ENCODE results near the gene LCN12. TPM values are rescaled to one million over a fixed set of nuclear protein-coding genes. Genes with fewer than 3 reads are reported as not detected.

LCN12 gene
- total and polyA plus RNA-seq, 3 donors from 2014 or later, result 11.5 to 27.8 (median 27.1) TPM

DNA sequence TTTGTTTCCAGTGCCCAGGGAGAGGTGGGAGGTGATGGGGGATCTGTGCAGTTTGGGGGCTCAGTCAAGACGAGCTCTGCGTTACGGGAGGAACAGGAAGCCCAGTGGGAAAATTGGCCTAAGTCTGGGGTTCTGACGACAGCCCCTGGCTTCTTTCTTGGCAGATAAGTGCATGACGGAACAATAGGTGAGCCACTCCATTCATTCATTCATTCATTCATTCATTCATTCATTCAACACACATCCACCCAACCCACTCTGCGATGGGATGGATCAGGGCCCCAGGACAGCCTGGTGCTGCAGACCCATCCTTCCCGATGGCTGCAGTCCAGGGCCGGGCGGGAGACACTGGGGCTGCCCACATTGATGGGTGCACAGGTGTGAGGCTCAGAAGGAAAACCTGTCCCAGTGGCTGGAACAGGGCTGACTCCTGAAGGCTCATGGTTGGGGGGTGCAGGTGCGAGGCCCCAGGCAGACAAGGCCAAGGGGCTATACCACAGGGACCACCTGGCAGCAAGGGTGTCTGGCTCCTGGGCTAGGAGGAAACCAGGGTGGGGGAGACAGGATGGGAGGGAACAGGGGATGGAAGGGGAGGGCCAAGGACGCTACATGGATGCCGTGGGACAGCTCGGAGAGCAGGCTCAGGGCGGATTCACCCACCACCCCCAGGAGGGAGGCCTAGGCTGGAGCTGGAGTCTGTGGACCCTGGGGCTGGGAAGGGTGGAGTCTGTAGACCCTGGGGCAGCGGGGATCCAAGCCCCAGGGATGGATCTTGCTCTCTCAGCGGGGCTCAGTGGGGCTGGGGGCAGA is 28.8 kb downstream of the LCN12 start:
- WGBS, 2 donors, result 64 to 71% methylated on average over 8 to 16 of the region's 16 CpGs
- TF ChIP-seq POLR2A (IDR thresholded peaks at IDR 0.05) (no peak), CTCF (IDR thresholded peaks at IDR 0.05) (no peak)
- Histone ChIP-seq H3K27me3 (no peaks in the 10 kb centered on the region), H3K4me1 (peaks cover 44% of the 10 kb centered on the region), H3K36me3 (ENCODE audit: low read depth, missing control alignments) (no peaks in the 10 kb centered on the region), H3K27ac (peak overlapping the region in 1 of 2 donors; percentile 77), H3K9me3 (no peaks in the 10 kb centered on the region), H3K4me3 (peak overlapping the region in 1 of 2 donors; percentile 67)
- intact Hi-C loops (cut with DNase I; ENCODE audit: low total_unique reads), result no loop called here
- no peak for DNase-seq

- H3K27me3 ChIP-seq, result no peaks in the 10 kb centered on the region
- peak overlapping the region; percentile 24 to 68 for H3K27ac ChIP-seq
- 35 to 51% methylated on average over 13 to 17 of the region's 17 CpGs for WGBS, 2 donors
- peaks cover 38% of the 10 kb centered on the region for H3K4me1 ChIP-seq
- intact Hi-C loops (cut with DNase I; ENCODE audit: low total_unique reads), result no loop called here
- H3K4me3 ChIP-seq, result no peak overlapping the region
- TF ChIP-seq CTCF (IDR thresholded peaks at IDR 0.05), result no peak
- TF ChIP-seq POLR2A (IDR thresholded peaks at IDR 0.05), result no peak
- H3K9me3 ChIP-seq, result no peaks in the 10 kb centered on the region
- no peaks in the 10 kb centered on the region for H3K36me3 ChIP-seq (ENCODE audit: low read depth, missing control alignments)
- DNase-seq, result peak; percentile 74
Observed at GRCh38 chr9:136981588-136982231, 29.6 kb downstream of the LCN12 start.

DNA sequence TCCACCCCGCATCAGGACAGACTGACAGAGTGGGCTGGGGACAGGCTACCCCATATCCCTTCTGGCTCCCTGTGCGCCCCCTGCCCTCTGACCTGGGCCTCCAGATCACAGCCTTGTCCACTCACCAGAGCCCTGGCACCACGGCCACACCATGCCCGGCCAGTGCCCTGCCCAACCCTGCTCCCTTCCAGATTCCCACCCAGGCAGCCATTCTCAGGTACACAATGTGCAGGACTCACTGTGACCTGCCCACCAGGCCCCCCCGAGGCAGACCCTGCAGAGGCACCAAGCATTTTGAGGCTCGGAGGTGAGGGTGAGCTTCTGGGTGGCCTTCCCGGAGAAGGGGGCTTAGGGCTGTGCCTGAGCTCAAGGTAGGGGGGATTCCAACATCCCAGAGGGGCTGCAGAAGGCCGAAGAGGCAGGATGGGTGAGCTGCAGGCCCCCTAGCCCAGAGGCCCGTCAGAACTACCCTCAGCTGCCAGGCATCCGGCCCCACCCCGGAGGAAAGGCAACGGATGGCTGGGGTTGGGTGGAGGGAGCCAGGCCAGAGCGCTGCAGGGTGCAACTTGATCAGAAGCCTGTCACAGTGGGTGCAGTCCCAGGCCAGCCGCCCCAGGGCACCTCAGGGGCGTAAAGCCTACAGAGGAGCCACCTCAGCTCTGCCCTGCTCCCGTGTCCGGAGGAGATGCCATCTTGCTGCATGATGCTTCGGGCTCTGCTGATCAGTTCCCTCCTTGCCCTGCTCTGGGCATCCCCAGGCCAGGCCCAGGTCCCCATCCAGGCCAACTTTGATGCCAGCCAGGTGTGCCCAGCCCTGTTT is 30.4 kb downstream of the LCN12 start, which contains the start of gene LCNL1:
Gene LCNL1 (plus strand): TSS at position 762 of the 820 bp plus-strand sequence. CDS start 594 bp downstream, outside the sequence.
- H3K4me1 ChIP-seq, result peaks cover 33% of the 10 kb centered on the region
- peak within 1 kb of the TSS; percentile 24 to 68 for H3K27ac ChIP-seq
- no peaks in the 10 kb centered on the region for H3K9me3 ChIP-seq
- TF ChIP-seq CTCF (IDR thresholded peaks at IDR 0.05) (no peak), POLR2A (IDR thresholded peaks at IDR 0.05) (no peak)
- no peak within 1 kb of the TSS for H3K4me3 ChIP-seq
- DNase-seq, result no peak
- H3K27me3 ChIP-seq, result no peaks in the 10 kb centered on the region
- intact Hi-C loops (cut with DNase I; ENCODE audit: low total_unique reads), result no loop called here
- WGBS, 2 donors, result 58 to 87% methylated on average over 5 to 18 of the region's 18 CpGs
- no peaks in the 10 kb centered on the region for H3K36me3 ChIP-seq (ENCODE audit: low read depth, missing control alignments)

GRCh38 chr9:136983167-136983566 is 31.1 kb downstream of the LCN12 start:
- DNase-seq, result no peak
- no peaks in the 10 kb centered on the region for H3K27me3 ChIP-seq
- intact Hi-C loops (cut with DNase I; ENCODE audit: low total_unique reads), result no loop called here
- WGBS, 2 donors, result 60 to 61% methylated on average over 7 to 9 of the region's 9 CpGs
- H3K4me3 ChIP-seq, result no peak overlapping the region
- no peak for TF ChIP-seq CTCF (IDR thresholded peaks at IDR 0.05)
- peaks cover 33% of the 10 kb centered on the region for H3K4me1 ChIP-seq
- no peak overlapping the region for H3K27ac ChIP-seq
- no peaks in the 10 kb centered on the region for H3K36me3 ChIP-seq (ENCODE audit: low read depth, missing control alignments)
- H3K9me3 ChIP-seq, result no peaks in the 10 kb centered on the region
